K562 treated with DMSO at 1 percent for 24 hours (cell line): ENCODE results near the gene CYP39A1. TPM values are rescaled to one million over a fixed set of nuclear protein-coding genes. Genes with fewer than 3 reads are reported as not detected.

ENCODE experiments used
- total RNA-seq: library from RNA; unstranded; fragments of 300-600 nt; gene quantifications from 2 replicates; pipeline ENCODE4 v1.2.3, GENCODE V29; 2022; ENCODE audit warnings: low read depth; ENCODE audit not compliant: insufficient read depth

Gene CYP39A1
- total RNA-seq = not detected in 2 replicates

DNA sequence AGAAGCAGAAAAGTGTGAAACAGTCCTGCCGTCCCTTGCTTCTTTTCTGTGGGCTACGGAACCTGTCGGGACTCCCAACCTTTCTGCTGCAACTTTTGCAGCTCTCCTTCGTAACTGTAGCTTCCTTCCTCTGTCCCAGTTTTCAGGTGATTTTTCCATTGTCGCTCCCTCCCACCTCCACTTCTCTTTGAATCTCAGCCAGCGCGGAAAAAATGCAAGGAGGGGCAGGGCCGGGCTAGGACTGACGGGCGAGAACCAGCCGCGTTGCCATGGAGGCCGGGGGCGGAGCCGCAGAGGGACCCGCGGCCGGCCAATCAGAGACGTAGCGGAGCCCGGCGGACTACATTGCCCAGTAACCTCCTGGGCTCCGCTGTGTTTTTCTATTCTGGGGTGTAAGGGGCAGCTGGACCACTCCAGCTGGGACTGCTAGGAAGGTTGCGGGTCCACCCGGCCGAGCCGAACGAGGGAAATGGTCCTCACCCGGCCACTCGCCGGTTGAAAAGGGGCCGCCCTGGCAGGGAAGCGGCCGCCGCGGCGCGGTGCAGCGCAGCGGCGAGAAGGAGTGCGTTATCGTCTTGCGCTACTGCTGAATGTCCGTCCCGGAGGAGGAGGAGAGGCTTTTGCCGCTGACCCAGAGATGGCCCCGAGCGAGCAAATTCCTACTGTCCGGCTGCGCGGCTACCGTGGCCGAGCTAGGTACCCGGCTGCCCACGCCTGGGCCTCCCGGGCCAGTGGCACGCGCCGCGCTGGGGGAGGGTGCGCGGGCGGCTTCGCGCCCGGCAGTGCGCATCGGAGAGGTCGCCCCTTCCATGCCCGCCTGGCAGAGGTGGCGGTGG lies at the start of gene CYP39A1, which contains the start of gene SLC25A27:
Gene CYP39A1, minus strand, starts transcription at position 216 of the 836 bp plus-strand sequence. CDS start 236 bp downstream, outside the sequence.
Gene SLC25A27, plus strand, starts transcription at position 373 of the 836 bp plus-strand sequence. Its CDS starts 218 bp downstream, at position 591.

GRCh38 chr6:46687619-46688097 lies 35.0 kb upstream of the CYP39A1 start, which contains the start of gene TDRD6:
TDRD6 (plus strand) TSS chr6:46687885; CDS start chr6:46688129, 244 bp downstream.

Other genes starting within 250 kb of the CYP39A1 start
- gene RCAN2, start 161.4 kb downstream of the CYP39A1 start, total RNA-seq = 0.12 TPM in 1 of 2 replicates, not detected in the other
- gene SLC25A27, start 157 bp upstream of the CYP39A1 start, total RNA-seq = not detected in 2 replicates
- gene TDRD6, start 35.1 kb upstream of the CYP39A1 start, total RNA-seq = 0.34 and 0.52 TPM in 2 replicates
- gene PLA2G7, start 82.6 kb upstream of the CYP39A1 start, total RNA-seq = not detected in 2 replicates
- not detected in 2 replicates for gene ANKRD66, start 94.1 kb upstream of the CYP39A1 start, total RNA-seq
- gene MEP1A, start 140.6 kb upstream of the CYP39A1 start, total RNA-seq = 0.08 TPM in 1 of 2 replicates, not detected in the other